ENCODE results near the gene IQSEC1.

The IQSEC1 gene

GRCh38 chr3:12903881-12904280 is 169.3 kb downstream of the IQSEC1 start:
- no peak for DNase-seq

DNA sequence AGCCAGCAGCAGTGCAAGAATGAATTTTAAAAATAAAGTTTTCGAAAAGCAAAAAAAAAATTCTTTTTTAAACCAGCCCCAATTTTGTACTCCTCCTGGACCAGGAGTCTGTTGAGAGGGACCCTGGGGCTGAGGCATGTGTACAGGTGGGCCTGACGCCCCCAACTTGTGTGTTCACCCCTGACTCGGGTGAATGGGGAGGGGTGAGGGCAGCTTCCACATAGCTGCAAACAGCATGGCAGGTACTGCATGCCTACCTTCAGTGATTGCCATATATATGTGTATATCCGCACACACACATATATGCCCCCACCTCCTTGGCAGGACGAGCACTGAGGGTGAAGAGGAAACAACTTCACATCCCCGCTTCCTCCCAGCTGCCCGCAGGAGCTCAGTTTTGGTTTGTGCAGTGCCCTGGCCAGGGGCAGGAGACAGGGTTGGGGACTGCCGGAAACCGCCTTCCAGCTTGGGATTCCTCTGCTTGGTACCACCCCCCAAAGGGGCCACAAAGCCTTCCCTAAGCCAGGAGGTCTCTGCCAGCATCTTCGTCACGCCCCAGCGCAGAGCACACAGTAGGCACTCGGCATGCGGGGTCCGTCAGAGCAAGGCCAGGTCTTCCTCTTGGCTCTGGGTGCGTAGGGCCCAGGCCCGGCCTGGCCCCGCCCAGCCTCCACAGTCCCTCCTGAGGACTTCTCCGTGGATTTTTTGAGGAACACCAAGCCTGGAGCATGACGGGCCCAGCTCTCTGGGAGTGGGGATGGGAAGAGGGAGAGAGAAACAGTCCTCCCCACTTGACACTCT is 170.0 kb downstream of the IQSEC1 start:
- DNase-seq, result no peak

GRCh38 chr3:12902181-12902999 is 170.8 kb downstream of the IQSEC1 start:
- DNase-seq, result no peak

- DNase-seq, result no peak
Measured at GRCh38 chr3:12901623-12902045, 171.6 kb downstream of the IQSEC1 start.

DNA sequence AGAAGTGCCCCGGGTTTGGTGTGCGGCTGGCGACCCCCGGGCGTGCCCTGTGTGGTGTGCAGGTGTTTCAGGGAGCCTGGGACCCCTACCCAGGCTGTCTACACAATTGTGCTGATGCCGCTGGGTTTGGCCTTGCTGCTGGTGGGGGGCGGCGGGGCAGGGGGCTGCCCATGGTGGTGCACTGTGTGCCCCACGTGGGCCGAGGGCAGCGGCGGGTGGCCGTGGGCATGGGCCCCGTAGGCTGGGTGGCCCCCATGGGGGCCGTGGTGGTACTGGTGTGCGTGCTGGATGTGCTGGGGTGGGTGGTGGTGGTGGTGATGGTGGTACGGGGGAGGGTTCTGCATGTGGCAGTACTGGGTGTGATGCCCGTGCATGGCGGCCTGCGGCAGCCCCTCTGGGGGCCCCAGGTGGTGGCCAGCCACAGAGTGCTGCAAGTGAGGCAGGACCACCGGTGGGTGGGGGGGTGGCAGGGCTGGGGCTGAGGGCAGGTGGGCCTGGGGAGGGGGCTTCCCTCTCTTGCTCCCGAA is 172.3 kb downstream of the IQSEC1 start:
- no peak for DNase-seq

DNA sequence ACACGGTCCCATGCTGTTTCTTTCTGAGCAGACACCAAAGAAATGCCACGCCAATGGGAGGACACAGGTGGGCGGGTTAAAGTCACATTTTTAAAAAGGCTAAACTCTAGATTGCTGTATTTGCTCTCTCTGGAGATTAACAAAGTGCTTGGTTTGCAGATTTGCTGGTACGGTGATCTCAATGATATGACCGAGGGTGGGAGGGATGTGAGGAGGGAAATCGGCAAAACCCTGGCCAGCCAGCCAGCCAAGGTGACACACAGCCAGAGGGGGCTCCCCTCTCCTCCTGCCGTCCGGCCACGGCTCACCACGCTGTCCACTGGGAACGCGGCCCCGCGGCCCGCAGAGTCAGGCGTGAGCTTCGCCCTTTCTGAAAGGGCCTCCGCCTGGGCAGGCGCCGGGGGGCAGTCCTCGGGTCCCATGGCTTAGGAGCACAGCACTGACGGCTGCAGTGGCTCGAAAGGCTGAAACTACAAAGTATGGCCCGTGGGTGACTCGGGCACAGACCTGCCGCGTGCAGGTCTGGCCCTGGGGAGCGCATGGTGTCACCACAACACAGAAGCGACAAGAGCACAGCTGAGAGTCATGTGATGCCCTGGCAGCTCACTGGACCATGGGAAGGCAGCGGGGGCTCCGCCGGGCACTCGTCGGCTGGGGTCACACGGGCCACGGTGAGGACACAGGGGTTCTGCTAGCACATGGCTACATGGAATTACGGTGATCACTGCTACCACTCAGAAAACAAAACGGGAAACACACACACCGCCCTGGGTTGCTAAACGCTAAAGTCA is 174.1 kb downstream of the IQSEC1 start:
- DNase-seq, result no peak

GRCh38 chr3:12898290-12898964 is 174.8 kb downstream of the IQSEC1 start:
- no peak for DNase-seq

DNA sequence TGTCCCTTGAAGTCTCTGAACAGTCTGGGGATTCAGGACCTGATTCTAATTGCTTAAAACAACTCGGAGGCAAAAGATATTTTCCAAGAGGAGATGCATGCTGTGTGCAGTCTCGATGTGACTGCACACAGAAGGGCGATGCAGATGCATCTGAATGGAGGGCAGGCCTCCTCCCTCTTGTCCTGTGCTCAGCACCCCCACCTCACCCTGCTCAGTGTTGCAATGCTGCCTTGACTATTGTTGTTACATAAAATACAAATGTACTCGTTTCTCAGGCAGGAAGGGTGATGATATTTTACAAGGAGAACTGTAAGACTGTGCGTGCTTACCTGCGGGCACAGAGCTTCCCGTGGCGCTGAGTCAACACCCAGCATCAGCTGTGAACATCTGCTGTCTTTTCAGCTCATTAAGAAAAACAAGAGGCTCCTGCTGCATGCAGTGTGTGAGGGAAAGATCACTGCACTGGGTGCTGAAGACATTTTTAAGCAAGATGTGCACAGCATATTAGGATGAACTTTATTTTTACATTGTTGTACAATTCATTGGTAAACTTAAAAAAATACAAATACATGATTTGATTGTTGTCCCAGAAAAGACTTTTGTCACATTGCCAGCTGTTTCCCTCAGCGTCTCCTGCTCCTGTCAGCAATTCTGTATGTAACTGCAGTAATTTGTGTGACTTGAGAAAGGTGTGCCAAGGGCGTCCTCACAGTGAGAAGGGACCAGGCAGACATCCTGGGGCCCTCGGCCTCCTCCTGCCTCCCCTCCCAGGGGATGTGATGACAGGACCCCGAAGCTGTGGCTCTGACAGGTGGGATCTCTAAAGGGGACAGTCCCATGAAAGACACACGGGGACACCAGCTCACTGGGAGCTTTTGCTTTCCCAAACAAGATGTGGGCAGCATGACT is 175.6 kb downstream of the IQSEC1 start:
- DNase-seq, result no peak

DNA sequence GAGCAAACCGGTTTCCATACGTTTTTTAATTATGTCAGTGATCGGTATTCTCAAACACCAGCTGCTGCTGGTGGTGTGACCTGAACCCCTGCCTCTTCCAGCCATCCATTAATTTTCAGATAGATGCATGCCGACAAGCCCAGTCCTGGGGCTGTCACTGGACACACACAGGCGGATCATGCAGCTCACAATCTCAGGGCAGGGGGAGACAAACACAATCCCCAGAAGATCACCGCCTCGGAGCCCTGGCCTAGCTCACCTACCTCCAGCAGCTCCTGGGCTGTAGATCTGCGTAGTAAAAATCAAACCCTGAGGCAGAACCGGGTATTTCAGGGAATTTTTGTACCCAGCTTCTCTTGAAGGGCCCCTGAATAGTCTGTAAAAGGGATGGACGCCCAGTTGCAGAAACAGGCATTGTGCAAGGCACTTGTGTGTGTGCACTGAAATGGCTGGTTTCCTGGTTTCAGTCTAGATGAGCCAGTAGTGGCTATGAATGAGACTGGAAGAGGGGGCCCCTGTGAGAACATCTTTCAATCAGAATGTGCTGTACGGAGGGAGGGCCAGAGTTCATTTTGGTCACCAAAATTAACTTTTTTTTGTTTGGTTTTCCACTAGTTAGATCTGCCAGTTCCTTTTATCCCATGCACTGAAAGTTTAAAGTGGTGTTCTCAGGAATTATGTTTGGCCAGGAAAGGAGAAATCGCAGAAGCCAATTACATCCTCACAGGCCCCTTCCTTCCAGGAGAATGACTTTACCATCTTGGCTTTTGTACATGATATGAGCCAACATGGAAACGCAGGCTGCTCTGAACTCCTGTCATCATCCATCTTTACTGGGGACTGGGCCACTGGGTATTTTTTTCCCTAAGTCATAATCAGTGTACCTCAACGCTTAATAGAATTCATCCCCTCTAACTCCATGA is 176.9 kb downstream of the IQSEC1 start:
- DNase-seq, result no peak

GRCh38 chr3:12895391-12896062 is 177.7 kb downstream of the IQSEC1 start:
- DNase-seq, result no peak

DNA sequence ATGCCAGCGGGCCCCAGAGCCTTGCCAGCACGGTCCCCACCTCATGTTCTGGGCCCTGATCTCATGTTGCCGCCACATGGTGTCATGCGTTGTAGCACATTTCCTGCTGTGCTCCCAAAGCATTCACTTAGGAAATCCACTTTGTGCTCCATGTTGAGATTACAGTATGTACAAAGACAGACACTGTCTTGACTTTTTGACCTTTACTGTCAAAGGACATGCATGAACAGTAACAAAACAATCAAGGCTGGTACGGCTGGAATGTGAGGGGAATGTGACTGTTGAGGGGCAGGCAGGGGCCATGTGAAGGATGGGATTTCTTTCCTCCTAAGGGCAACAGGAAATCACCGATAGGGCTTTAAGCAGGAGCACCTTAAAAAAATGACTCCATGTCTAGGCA is 178.6 kb downstream of the IQSEC1 start:
- DNase-seq, result no peak

GRCh38 chr3:12893852-12894251 is 179.4 kb downstream of the IQSEC1 start:
- DNase-seq, result no peak

DNA sequence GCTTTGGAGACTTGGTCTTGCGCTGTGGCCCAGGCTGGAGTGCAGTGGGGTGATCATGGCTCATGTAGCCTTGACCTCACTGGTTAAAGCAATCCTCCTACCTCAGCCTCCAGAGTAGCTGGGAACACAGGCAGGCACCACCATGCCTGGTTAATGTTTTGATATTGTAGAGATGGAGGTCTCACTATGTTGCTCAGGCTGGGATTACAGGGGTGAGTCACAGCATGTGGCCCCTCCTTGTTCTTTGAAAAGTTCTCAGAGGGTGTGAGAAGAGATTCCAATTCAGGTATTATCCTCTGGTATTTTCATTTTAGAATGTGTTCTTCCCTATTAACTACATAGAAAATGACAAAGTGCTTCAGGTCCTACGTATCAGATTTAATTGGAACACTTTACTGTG is 180.0 kb downstream of the IQSEC1 start:
- no peak for DNase-seq

- no peak for DNase-seq
Measured at GRCh38 chr3:12892840-12893189, 180.4 kb downstream of the IQSEC1 start.

DNA sequence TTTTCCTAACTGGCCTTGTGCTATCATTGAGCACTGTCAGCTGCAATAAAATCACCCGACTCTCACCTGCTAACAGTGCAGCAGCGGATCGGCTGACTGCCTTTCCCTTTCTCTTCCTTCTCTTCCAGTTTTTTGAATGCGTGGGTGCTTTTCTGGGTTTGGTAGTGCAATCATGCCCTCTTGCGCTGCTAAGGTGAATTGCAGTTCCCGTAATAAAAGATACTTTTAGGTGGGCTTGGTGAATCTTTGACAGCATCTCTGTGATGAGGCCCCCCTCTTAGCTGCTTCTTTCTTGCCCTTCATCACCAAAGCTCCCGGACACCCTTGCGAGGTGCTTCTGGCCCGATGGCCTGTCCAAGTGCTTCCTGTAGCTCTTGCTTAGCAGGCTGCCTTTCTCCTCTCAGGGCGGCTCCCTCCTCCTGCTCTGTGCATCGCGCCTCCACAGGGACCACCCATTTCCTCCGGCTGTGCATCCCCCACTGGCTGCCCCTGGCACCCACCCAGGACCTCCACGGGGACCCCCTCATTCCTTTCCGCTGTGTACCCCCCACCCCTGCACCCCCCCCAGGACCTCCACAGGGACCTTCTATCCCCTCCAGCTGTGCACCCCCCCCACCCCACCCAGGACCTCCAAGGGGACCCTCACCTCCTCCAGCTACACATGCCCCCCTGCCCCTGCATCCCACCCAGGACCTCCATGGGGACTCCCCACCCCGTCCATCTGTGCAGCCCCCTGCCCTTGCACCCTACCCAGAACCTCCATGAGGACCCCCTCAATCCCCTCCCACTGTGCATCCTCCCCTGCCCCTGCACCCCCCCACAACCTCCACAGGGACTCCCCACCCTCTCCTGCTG is 181.0 kb downstream of the IQSEC1 start:
- peak in 1 of 4 experiments; percentile 15 for DNase-seq

- DNase-seq, result no peak
Measured at GRCh38 chr3:12891391-12891984, 181.7 kb downstream of the IQSEC1 start.

GRCh38 chr3:12890610-12891390 is 182.4 kb downstream of the IQSEC1 start:
- no peak for DNase-seq

Data from activated naive CD4-positive, alpha-beta T cell (primary cell).